Hippocampal formation (tissue), 2 donors: ENCODE data around the gene MMGT1.
"Not testable (repeated sequence)": the region's sequence is repeated elsewhere in the genome, so short reads cannot be mapped to it uniquely, and the experiment has no call there.

Experiments used
- DNase-seq, 2 donors: peaks; one replicate each; lab custom pipeline; 2025; lab: John Stamatoyannopoulos, UW

MMGT1 gene

DNA sequence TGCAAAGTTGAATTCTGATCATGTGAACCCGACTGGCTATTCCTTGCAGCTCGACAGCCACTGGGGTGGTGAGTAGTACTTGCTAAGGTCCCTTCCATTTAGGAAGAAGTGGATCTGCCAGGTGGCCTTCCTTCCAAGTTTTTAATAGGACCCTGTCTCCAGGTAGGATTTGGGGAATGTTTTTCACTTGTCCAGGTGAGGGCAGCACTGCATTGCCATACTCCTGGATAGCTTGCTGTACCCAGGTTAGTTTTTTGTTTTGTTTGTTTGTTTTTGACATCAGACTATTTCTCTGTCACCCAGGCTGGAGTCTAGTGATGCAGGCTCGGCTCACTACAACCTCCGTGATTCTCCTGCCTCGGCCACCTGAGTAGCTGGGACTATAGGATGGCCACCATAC, 50.4 kb downstream of the MMGT1 start:
- no peak for DNase-seq

DNA sequence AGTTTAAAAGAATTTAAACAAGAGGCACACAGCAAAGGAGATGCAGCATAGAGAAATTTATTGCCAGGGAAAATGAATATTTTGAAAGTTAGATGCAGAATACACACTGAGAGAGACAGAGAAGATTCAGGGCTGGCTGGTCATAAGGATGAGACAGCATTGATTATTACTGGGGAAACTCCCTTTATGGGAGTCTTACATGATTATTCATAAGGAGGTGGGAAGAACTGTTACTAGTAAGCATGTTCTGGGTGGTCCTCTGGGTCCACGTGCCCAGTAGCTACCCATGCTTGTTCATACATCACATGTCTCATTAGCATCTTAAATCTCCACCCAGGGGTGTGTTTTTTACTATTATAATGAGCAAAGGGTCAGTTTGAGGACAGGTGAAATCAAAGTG, 53.3 kb downstream of the MMGT1 start:
- DNase-seq = not testable (repeated sequence)

DNA sequence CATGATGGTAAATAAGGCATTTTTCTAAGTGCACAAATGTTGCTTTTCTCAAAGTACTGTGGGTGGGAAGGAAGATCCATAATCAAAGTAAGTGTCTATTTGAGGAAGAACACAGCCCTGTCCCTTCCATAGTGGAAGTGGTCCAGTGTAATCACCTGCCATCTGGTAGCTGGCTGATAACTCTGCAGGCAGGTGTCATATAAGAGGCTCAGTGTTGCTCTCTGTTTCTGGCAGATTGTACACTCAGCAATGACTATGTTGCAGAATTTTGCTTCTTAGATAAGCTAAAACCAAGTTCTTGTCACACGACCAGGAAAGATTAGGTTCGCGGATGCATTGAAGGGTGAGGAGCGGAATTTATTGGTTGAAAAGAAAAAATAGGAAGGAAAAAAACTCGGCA, 59.4 kb downstream of the MMGT1 start:
- no peak for DNase-seq
